Astrocyte (in vitro differentiated cells and primary cell): Measurements from ENCODE around the gene SLC25A31. TPM values are rescaled to one million over a fixed set of nuclear protein-coding genes. Genes with fewer than 3 reads are reported as not detected.

ENCODE experiments used
- DNase-seq: peaks from one replicate; pipeline ENCODE4 v3.0.0-alpha.2; 2010; ENCODE audit warnings: low read depth
- FAIRE-seq: peaks from 2 replicates; lab custom pipeline; 2011; peaks lifted over from hg19 to GRCh38; lab: Jason Lieb, UNC
- H2AFZ ChIP-seq: 2 replicates; pipeline ENCODE4 v1.6.0; 2012; ENCODE audit warnings: low read depth, low read length, inconsistent platforms
- H3K27ac ChIP-seq: 2 replicates; pipeline ENCODE4 v1.5.1; 2011; ENCODE audit warnings: low read depth, low read length, inconsistent platforms
- H3K27me3 ChIP-seq: 2 replicates; pipeline ENCODE4 v1.6.0; 2011; ENCODE audit warnings: low read length, inconsistent platforms; ENCODE audit not compliant: insufficient read depth
- H3K36me3 ChIP-seq: 2 replicates; pipeline ENCODE4 v1.5.1; 2011; ENCODE audit warnings: low read length, inconsistent platforms; ENCODE audit not compliant: insufficient read depth
- H3K4me1 ChIP-seq: 2 replicates; pipeline ENCODE4 v1.5.1; 2011; ENCODE audit warnings: low read length, inconsistent platforms; ENCODE audit not compliant: insufficient read depth
- H3K4me2 ChIP-seq: 2 replicates; pipeline ENCODE4 v1.6.0; 2012; ENCODE audit warnings: low read length, inconsistent platforms
- H3K4me3 ChIP-seq: 2 replicates; pipeline ENCODE4 v1.5.1; 2011; ENCODE audit warnings: low read depth, mild to moderate bottlenecking, low read length, inconsistent platforms; ENCODE audit not compliant: insufficient read depth
- H3K79me2 ChIP-seq: 2 replicates; pipeline ENCODE4 v1.6.0; 2012; ENCODE audit warnings: mild to moderate bottlenecking, low read length, inconsistent platforms; ENCODE audit not compliant: insufficient read depth
- H3K9ac ChIP-seq: 2 replicates; pipeline ENCODE4 v1.6.0; 2012; ENCODE audit warnings: mild to moderate bottlenecking, low read length, inconsistent platforms
- H3K9me3 ChIP-seq: 2 replicates; pipeline ENCODE4 v1.5.1; 2012; ENCODE audit warnings: low read depth, mild to moderate bottlenecking, low read length, inconsistent platforms; ENCODE audit not compliant: insufficient read depth
- H4K20me1 ChIP-seq: 2 replicates; pipeline ENCODE4 v1.6.0; 2012; ENCODE audit warnings: low read length, inconsistent platforms; ENCODE audit not compliant: insufficient read depth
- H3K27ac Mint-ChIP-seq: one replicate; pipeline ENCODE4 v1.8.0; 2021; ENCODE audit warnings: mild to moderate bottlenecking, mixed read lengths; ENCODE audit not compliant: unreplicated experiment
- H3K27me3 Mint-ChIP-seq: one replicate; pipeline ENCODE4 v1.8.0; 2021; ENCODE audit warnings: low read depth, mixed read lengths; ENCODE audit not compliant: unreplicated experiment
- H3K36me3 Mint-ChIP-seq: one replicate; pipeline ENCODE4 v1.8.0; 2021; ENCODE audit warnings: low read depth, mixed read lengths; ENCODE audit not compliant: unreplicated experiment
- H3K4me1 Mint-ChIP-seq: one replicate; pipeline ENCODE4 v1.8.0; 2021; ENCODE audit warnings: low read depth, mixed read lengths; ENCODE audit not compliant: unreplicated experiment
- H3K4me3 Mint-ChIP-seq: one replicate; pipeline ENCODE4 v1.8.0; 2021; ENCODE audit warnings: mild to moderate bottlenecking, moderate library complexity, mixed read lengths; ENCODE audit not compliant: unreplicated experiment
- H3K9me3 Mint-ChIP-seq: one replicate; pipeline ENCODE4 v1.8.0; 2021; ENCODE audit warnings: mild to moderate bottlenecking, mixed read lengths; ENCODE audit not compliant: unreplicated experiment
- EZH2 ChIP-seq: IDR thresholded peaks from 2 replicates; pipeline ENCODE4 v1.6.1; 2012; ENCODE audit warnings: mild to moderate bottlenecking, low read length, inconsistent platforms; ENCODE audit not compliant: insufficient read depth
- total RNA-seq: library from RNA; stranded (reverse); gene quantifications from 2 replicates; pipeline ENCODE4 v1.2.1, GENCODE V29; 2021
- TF ChIP-seq, protein P1 (sequence below): IDR thresholded peaks from 2 replicates; pipeline ENCODE4 v1.5.1; 2011; ENCODE audit warnings: low read depth, mild to moderate bottlenecking, inconsistent platforms, low read length, moderate library complexity; ENCODE audit not compliant: insufficient read depth

The SLC25A31 gene
- total RNA-seq, 1 donor from 2014 or later, result not detected

DNA sequence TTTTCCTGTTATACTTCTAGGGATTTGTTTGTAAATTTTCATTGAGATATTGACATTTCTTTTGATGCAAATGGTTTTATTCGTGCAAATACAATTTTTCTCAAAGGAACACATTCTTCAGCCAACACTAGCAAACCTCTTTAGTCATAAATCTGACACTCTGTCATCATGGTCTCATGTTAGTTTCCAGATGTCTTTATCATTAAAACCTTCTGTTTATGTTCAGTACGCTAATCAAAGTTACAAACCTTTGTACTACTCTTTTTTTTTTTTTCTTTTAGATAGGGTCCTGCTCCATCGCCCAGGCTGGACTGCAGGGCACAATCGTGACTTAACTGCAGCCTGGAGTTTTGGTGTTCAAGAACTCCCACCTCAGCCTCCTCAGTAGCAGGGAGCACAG lies 7.1 kb downstream of the SLC25A31 start:
- Histone ChIP-seq H3K9ac (no peak overlapping the region), H3K4me3 (no peak overlapping the region), H3K36me3 (no peaks in the 10 kb centered on the region), H3K27ac (no peak overlapping the region), H3K9me3 (peaks cover 4% of the 10 kb centered on the region), H4K20me1 (no peaks in the 10 kb centered on the region), H3K27me3 (no peaks in the 10 kb centered on the region), H3K4me1 (no peaks in the 10 kb centered on the region), H3K79me2 (no peaks in the 10 kb centered on the region), H3K4me2 (no peak overlapping the region), H2AFZ (no peak overlapping the region)
- Mint-ChIP-seq H3K4me1 (no peaks in the 10 kb centered on the region), H3K9me3 (peaks cover 9% of the 10 kb centered on the region), H3K27ac (no peak overlapping the region), H3K27me3 (no peaks in the 10 kb centered on the region), H3K36me3 (peaks cover 3% of the 10 kb centered on the region), H3K4me3 (no peak overlapping the region)
- DNase-seq (no peak), FAIRE-seq (no peak)
- TF ChIP-seq EZH2, result no peak
- TF ChIP-seq, protein P1, sequence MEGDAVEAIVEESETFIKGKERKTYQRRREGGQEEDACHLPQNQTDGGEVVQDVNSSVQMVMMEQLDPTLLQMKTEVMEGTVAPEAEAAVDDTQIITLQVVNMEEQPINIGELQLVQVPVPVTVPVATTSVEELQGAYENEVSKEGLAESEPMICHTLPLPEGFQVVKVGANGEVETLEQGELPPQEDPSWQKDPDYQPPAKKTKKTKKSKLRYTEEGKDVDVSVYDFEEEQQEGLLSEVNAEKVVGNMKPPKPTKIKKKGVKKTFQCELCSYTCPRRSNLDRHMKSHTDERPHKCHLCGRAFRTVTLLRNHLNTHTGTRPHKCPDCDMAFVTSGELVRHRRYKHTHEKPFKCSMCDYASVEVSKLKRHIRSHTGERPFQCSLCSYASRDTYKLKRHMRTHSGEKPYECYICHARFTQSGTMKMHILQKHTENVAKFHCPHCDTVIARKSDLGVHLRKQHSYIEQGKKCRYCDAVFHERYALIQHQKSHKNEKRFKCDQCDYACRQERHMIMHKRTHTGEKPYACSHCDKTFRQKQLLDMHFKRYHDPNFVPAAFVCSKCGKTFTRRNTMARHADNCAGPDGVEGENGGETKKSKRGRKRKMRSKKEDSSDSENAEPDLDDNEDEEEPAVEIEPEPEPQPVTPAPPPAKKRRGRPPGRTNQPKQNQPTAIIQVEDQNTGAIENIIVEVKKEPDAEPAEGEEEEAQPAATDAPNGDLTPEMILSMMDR, result no peak

DNA sequence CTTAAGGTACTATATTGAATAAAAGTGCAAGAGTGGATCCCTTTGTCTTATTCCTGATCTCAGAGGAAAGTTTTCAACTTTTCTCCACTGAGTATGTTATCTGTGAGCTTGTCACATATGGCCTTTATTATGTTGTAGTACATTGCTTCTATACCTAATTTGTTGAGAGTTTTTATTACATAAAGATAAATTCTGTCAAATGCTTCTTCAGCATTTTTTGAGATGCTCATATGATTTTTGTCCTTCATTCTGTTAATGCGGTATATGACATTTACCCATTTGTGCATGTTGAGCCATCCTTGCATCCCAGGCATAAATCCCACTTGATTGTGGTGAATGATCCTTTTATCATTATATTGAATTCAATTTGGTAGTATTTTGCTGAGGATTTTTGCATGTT lies 11.0 kb downstream of the SLC25A31 start:
- Mint-ChIP-seq H3K9me3 (peaks cover 9% of the 10 kb centered on the region), H3K27me3 (no peaks in the 10 kb centered on the region), H3K4me3 (no peak overlapping the region), H3K36me3 (peaks cover 3% of the 10 kb centered on the region), H3K27ac (no peak overlapping the region), H3K4me1 (no peaks in the 10 kb centered on the region)
- TF ChIP-seq, protein P1, result no peak
- TF ChIP-seq EZH2, result no peak
- no peak for DNase-seq
- no peak overlapping the region for H2AFZ ChIP-seq
- H3K9me3 ChIP-seq, result peaks cover 4% of the 10 kb centered on the region
- H3K9ac ChIP-seq, result no peak overlapping the region
- no peaks in the 10 kb centered on the region for H3K27me3 ChIP-seq
- no peak overlapping the region for H3K4me3 ChIP-seq
- no peaks in the 10 kb centered on the region for H3K79me2 ChIP-seq
- H3K27ac ChIP-seq, result no peak overlapping the region
- H4K20me1 ChIP-seq, result no peaks in the 10 kb centered on the region
- H3K4me1 ChIP-seq, result no peaks in the 10 kb centered on the region
- no peak for FAIRE-seq
- no peaks in the 10 kb centered on the region for H3K36me3 ChIP-seq
- no peak overlapping the region for H3K4me2 ChIP-seq

DNA sequence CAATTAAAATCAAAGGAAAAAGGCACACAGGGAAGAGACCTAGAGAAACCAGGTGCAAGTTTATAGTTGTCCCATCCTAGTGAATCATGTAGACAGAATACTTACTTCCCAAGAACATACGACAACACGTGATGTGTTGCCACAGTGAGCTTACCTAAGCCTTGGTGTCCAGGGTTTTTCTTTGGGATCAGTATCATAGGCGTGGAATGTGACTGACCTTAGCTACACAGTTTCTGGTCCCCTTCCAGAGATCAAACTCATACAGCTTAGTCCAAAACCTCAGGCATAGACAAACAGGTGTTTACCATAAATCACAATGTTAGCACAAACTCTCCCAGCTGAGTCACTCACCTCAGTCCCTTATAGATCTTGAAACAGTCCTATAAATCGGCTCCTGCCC lies 17.7 kb downstream of the SLC25A31 start:
- H3K9me3 Mint-ChIP-seq, result peaks cover 10% of the 10 kb centered on the region
- no peak for FAIRE-seq

More for the DNA sequence above, 17.7 kb downstream of the SLC25A31 start:
- H3K4me3 Mint-ChIP-seq, result no peak overlapping the region
- H3K4me1 Mint-ChIP-seq, result no peaks in the 10 kb centered on the region
- no peak overlapping the region for H3K9ac ChIP-seq
- H3K4me1 ChIP-seq, result no peaks in the 10 kb centered on the region
- H3K4me3 ChIP-seq, result no peak overlapping the region
- no peaks in the 10 kb centered on the region for H4K20me1 ChIP-seq
- H3K27ac Mint-ChIP-seq, result no peak overlapping the region
- no peak overlapping the region for H3K4me2 ChIP-seq
- DNase-seq, result no peak
- peaks cover 1% of the 10 kb centered on the region for H3K36me3 Mint-ChIP-seq
- H3K36me3 ChIP-seq, result no peaks in the 10 kb centered on the region
- no peak overlapping the region for H2AFZ ChIP-seq
- TF ChIP-seq EZH2, result no peak
- TF ChIP-seq, protein P1, result no peak
- no peaks in the 10 kb centered on the region for H3K27me3 ChIP-seq
- no peaks in the 10 kb centered on the region for H3K27me3 Mint-ChIP-seq
- H3K79me2 ChIP-seq, result no peaks in the 10 kb centered on the region
- H3K27ac ChIP-seq, result no peak overlapping the region
- peaks cover 8% of the 10 kb centered on the region for H3K9me3 ChIP-seq
